Ammon's horn (tissue), 1 donor: ENCODE data around the gene USP13.
A peak's percentile ranks its signal among the peaks of the same experiment; 100 is the strongest.

Experiments used
- DNase-seq: peaks from one replicate; pipeline ENCODE4 v3.0.0-alpha.2; 2016; ENCODE audit warnings: low spot score

Gene USP13

DNA sequence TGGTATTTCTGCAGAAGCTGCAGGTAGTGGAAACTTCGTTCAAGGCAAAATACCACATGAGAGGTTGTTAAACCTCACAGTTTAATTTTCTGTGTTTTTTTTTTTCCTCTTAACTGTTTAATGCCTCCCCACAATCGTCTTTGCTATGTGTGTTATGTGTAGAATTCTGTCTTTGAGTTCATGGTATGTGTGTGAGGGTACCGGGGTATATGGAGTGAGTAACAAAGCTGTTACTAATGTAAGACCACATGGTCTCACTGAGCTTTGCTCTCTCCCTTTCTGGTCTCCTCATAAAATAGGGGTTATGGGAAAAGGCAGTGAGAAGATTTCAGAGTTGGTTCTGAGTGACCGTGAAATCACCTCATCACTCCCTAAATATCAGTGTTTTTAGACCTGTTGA, 143.6 kb downstream of the USP13 start:
- DNase-seq: no peak

DNA sequence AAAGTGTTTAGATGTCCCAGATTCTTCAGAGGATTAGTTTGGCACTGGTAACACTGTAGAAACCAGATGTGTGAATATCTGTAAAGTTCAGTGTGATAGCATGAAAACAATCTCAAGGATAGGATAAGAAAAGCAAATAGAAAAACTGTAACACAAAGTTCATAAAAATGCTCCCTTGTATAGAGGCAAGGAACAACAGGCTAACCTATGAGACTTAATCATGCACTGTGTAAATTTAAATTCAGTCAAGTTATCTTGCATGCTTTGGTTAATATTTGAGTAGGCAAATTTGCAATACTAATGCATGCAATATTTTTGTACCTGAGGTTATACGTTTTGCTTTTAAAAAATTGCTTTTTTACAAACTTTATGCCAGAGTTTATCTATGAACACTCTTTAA, 144.4 kb downstream of the USP13 start:
- DNase-seq: no peak

DNA sequence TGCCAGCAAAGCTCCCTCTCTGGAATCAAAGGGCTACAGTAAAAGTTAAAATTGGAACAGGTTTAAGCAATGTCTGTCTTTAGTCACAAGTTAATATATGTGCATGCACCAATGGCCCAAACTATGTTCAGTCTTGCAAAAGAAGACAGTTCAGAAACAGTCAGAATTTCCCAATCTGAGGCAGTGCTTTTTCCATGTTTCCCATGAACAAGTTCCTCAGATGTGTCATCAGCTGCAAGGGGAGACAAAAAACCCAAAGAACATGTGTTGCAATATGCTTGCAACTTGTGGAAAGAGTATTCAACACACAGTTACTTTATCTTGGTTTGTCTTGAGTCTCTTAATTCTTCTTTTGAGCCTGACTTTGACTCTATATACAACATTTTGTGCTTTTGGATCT, 148.4 kb downstream of the USP13 start:
- DNase-seq: no peak

DNA sequence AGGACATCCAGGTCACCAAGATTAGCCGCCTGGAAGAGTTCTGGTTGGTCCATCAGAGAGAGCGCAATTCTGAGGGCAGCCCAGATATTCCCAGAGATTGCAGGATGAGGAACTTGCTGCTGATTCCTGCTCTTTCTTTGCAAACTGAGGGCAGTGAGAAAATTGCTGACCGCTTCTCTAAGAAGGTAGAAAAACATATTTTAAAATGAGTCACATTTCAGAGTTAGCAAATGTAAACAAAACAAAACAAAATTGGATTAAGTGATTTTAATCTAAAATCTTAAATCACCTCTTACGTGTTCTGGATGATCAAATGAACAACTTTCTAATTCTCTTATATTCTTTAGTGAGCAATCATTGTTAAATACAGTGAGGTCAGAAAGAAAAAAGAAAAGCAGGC, 149.0 kb downstream of the USP13 start:
- no peak for DNase-seq

DNA sequence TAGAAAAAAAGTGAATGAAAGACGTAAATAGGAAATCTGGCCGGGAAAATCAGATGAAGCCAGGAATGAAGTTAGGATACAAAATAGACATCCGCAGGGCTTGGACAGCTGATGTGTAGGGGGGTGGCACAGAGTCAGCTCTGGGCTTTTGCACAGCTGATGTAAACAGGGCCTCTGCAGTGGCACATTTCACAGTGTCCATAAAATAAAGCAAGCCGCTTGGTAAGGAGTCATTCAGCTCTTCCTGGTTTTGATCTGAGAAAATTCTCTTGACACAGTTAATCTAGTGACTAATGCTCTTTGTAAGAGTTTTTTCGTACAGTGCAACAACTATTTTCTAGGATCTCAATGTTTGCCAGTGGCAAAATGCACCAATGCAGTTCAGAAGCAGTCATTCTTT, 153.3 kb downstream of the USP13 start:
- no peak for DNase-seq

DNA sequence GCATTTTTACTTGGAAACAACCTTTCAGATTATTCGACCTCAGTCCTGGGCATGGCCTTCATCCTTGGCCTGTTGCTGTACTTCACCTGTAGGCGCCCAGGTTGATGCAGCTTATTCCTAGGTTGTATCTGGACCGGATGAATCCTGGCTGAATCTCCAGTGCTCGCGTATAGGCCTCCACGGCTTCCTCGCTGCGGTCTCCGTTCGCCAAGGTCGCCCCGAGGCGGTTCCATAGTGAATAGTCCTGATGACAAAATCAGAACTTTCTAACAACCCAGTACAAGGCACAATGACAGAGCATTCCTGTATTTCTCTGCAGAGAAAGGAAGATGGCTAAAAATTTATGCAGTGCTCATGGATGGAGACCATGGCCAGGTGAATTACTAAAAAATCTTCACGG, 154.7 kb downstream of the USP13 start:
- no peak for DNase-seq

DNA sequence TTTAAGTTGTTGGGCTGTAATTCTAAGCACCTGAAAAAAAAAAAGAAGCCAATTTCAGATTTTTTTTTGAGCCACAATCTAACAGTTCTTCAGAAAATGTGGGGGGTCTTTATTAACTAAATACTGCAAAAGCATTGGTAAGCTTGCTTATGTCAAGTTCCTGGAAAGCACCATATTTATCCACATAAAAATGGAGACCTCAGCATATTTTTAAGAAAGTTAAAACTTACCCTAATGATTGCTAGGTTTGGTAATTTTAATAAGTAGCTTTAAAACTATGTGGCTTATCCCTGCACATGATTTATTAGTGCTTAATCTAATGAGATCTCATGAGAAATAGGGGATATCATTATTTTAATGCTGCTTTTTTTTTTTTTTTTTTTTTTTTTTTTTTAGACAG, 156.8 kb downstream of the USP13 start:
- DNase-seq: no peak

DNA sequence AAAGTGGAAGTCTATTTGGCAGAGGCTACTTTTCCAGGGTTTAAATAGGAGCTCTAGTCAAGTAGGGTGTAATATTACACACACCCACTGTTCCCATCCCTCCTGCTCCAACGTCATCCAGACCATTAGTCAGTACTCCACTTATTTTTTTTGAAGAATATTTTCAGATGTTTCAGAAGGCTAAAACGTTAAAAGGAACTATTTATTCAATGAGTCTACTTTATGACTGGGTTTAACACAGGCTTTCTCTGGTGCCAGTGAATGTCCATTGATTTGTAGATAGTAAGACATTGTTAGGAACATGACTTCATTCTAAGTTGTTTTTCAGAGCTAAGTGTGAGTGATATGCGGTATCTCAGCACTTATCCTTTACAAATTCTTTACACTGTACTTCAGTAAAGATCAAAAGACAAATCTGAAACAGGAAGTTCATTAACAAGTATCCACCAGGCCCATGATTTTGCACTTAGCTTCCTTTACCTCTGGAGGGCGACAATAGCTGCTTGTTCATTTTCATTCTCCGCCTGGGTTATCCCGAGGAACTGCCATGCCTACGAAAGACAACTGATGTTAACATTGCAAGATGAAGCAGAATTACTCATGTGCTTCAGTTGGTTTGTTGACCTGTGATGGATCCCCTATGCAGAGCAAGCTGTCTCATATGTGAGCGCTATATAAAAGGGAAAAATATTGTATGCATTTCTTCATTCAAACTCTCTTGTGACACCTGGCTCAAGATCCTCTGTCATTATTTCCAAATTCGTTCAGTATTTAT, 158.7 kb downstream of the USP13 start:
- DNase-seq: peak; percentile 73

DNA sequence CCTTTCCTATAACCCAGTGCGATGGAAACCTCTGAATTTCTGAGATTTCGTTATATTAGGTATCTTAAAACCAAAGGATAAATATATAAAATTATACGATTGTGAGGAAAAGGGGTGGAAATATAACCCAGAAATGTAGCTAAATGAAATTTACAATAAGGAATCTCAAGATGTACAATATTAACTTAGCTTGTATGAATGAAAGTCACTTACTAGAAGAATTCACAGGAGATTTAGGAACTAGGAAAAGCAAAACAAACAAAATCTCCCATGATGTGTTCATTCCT, 159.2 kb downstream of the USP13 start:
- DNase-seq: no peak

DNA sequence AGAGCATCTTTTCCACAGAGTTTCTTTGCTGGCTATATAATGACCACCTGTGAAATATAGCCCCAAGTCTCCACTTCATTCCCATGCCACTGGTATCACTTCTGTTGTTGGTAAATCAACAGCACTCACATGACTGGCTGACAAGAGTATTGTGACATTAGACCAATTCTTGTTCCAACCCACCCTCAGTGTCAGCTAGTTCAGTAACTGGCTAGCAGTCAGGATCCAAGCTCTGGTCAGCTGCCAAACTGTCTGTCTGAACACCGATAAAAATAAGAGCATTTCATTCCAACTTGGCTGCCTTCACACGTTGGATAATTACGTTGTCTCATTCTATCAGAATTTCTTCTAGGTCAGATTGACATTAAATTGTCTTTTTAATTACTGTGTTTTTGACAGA, 166.5 kb downstream of the USP13 start:
- DNase-seq: peak; percentile 11

DNA sequence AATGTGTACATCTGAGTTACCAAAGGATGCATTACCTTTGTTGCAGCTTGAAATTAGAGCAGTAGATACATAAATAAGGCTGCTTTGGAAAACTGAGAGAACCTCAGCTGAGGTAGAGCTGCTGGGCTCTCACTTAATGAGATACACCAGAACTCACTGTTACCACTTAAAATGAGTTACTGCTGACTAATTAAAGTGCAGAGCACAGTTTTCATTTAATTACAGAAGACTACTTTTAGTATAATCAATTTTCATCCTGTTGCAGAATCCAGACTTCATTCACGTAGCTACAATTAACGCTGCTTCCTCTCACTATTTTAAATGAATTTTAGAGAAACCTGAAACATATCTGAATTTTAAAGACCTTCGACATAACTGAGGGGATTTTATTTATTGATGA, 169.5 kb downstream of the USP13 start:
- DNase-seq: no peak

DNA sequence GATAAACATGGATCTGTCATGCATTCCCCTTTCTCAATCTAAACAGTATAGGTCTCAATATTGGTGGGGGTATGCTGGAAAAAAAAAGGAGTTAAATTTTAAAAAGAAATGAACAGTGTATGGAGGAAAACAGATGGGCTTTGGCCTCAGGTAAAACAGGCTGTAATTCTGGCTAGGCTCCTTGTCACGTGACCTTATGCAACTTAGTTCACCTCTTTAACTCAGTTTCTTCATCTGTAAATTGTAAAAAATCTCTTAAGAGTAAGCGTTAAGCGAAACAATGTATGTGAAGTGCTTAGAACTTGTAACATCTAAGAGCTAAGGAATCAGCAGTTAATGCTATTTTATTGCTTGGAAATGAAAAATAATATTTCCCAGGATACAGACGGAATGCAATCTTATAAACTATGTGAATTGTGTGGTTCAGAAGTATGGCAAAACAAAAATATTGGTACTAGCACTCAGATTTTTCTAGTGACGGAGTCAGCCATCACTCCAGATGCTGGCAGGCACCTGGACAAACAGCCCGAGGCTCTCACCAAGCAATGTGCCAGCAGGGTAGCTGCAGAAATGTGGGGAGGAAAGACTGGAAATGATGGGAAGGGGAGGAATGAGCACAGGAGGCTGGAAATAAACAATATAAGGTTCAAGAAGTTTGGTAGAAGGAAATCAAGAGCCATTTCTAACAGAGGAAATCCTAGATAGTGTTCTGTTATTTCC, 172.8 kb downstream of the USP13 start:
- DNase-seq: no peak

DNA sequence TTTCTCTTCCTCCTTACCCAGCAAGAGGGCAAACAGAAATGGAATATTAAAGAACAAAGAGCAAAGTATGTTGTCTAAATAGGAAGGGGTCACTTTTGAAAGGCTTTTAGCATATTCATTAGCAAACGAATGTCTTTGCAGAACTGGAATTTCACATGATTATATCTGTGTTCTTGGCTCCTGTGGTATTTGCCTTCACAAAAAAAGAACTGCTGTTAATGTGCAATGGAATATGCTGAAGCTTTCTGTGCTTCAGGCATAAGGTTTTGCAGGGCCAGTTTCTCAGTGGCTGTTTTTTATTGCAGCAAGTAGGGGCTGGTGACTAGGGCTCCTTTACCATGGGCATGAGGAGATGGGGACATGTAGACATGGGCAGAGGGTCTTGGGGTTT, 173.4 kb downstream of the USP13 start:
- DNase-seq: no peak

DNA sequence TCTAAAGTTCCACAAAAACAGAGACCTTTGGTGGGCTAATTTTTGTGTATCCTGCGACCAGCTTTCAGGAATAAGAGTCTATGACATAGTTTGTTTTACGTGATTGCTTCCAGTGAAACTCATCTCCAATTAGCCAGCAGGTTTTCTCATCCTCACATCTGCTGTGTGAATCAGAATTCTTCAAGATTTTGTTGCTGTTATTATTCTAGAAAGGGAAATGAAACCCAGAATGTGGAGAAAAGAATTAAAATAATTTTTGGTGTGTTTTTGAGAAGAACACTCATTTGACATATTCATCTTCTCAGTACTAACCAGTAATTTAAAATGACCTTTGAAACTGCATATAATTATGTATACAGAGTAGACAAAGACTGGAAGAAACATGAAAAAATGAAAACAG, 175.9 kb downstream of the USP13 start:
- DNase-seq: no peak

DNA sequence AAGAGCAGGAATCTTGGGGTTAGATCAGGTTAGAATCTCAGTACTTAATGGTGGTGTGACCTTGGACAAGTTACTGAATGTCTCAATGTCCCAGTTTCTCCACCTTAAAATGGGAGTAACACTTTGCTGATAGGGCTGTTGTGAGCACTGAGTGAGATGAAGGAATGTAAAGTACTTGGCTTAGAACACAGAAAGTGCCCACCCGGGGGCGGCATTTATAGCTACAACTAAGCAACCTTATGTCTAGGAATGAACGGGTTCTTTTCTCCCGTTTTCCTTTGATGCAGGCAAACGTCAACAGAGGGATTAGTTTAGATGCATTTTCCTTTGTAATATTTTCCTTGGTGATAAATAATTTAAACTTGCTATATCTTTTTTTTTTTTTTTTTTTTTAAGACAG, 176.6 kb downstream of the USP13 start:
- no peak for DNase-seq

DNA sequence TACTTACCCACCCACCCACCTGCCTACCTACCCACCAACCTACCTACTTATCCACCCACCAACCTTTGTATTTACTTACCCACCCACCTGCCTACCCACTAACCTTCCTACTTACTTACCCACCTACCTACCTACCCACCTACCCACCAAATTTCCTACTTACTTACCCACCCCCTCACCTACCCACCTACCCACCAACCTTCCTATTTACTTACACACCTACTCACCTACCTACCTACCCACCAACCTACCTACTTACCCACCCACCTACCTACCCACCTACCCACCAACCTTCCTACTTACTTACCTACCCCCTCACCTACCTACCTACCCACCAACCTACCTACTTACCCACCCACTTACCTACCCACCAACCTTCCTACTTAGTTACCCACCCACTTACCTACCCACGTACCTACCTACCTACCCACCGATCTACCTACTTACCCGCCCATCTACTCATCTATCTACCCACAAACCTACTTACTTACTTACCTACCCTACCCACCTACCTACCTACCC, 179.6 kb downstream of the USP13 start:
- DNase-seq: no peak

DNA sequence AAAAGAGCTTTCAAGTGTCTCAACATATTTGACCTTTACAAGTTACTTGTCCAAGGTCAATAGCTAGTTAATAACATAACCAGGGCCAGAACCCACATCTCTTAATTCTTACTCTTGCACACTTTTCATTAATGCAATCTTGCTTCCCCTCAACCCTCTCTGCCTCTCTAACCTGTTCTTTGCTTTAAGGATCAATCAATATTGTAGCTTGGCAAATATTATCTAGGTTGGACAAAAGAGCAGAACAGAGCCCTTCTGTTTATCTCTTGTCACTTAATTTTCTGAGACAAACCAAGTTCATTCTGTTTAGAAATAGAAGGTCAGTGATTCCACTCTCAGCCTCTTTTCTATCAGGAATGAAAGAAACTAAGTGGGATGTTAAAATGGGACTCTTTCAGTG, 180.5 kb downstream of the USP13 start:
- no peak for DNase-seq

DNA sequence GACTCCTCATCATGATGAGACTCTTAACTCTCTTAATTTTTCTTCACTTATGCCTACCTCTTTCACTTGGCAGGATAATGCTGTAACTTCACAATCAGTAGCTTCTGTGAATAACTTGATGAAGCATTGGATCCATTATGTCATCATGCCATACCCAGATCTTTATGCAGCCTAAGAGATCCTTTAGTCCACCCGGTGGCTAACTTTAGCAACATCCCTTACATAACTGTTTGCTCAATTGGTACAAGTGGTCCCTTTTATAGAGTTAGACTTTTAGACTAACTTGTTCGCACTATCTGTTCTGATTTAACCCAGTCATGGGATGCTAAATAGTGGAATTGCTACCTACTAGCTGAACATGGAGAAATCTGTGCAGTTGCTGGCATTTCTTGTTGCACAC, 184.5 kb downstream of the USP13 start:
- DNase-seq: no peak
